Kidney epithelial cell (primary cell): ENCODE results near the gene ZNF280D. TPM values are rescaled to one million over a fixed set of nuclear protein-coding genes. Genes with fewer than 3 reads are reported as not detected.

ENCODE experiments used
- DNase-seq: peaks from one replicate; pipeline ENCODE4 v3.0.0-alpha.2; 2010; ENCODE audit warnings: low read depth
- H3K27me3 ChIP-seq: 2 replicates; pipeline ENCODE4 v1.6.0; 2011; ENCODE audit warnings: low read length; ENCODE audit not compliant: control insufficient read depth, insufficient read depth
- H3K36me3 ChIP-seq: 2 replicates; pipeline ENCODE4 v1.5.1; 2011; ENCODE audit warnings: low read length; ENCODE audit not compliant: control insufficient read depth, insufficient read depth
- H3K4me3 ChIP-seq: 2 replicates; pipeline ENCODE4 v1.5.1; 2011; ENCODE audit warnings: low read depth, mild to moderate bottlenecking, control low read depth, low read length
- CTCF ChIP-seq: IDR thresholded peaks from 2 replicates; pipeline ENCODE4 v1.5.1; 2011; ENCODE audit warnings: mild to moderate bottlenecking, moderate library complexity, low read length, control low read depth, inconsistent platforms; ENCODE audit not compliant: insufficient read depth, poor library complexity, severe bottlenecking
- total RNA-seq: library from RNA; depleted of rRNA; stranded (reverse); fragments of >200 nt; gene quantifications from 2 replicates; pipeline ENCODE4 v1.2.3, GENCODE V29; 2015

Gene ZNF280D
- total RNA-seq, 1 donor from 2014 or later = 13.3 TPM

- no peaks in the 10 kb centered on the region for H3K36me3 ChIP-seq
- no peaks in the 10 kb centered on the region for H3K27me3 ChIP-seq
- no peak overlapping the region for H3K4me3 ChIP-seq
- TF ChIP-seq CTCF = no peak
- no peak for DNase-seq
Measured at GRCh38 chr15:56617628-56618027, 115.7 kb downstream of the ZNF280D start.

GRCh38 chr15:56616551-56616950 is 116.8 kb downstream of the ZNF280D start:
- H3K36me3 ChIP-seq = no peaks in the 10 kb centered on the region
- no peak for TF ChIP-seq CTCF
- no peak overlapping the region for H3K4me3 ChIP-seq
- no peak for DNase-seq
- H3K27me3 ChIP-seq = no peaks in the 10 kb centered on the region

- no peak for TF ChIP-seq CTCF
- Histone ChIP-seq H3K27me3 (no peaks in the 10 kb centered on the region), H3K4me3 (no peak overlapping the region), H3K36me3 (no peaks in the 10 kb centered on the region)
- DNase-seq = no peak
Measured at GRCh38 chr15:56613811-56614210, 119.5 kb downstream of the ZNF280D start.

- Histone ChIP-seq H3K27me3 (no peaks in the 10 kb centered on the region), H3K4me3 (no peak overlapping the region), H3K36me3 (no peaks in the 10 kb centered on the region)
- DNase-seq = no peak
- TF ChIP-seq CTCF = no peak
Measured at GRCh38 chr15:56608993-56609392, 124.3 kb downstream of the ZNF280D start.

- no peak for DNase-seq
- Histone ChIP-seq H3K4me3 (no peak overlapping the region), H3K36me3 (no peaks in the 10 kb centered on the region), H3K27me3 (no peaks in the 10 kb centered on the region)
- TF ChIP-seq CTCF = no peak
Measured at GRCh38 chr15:56608140-56608778, 125.0 kb downstream of the ZNF280D start.

GRCh38 chr15:56602253-56602652 is 131.1 kb downstream of the ZNF280D start:
- Histone ChIP-seq H3K27me3 (no peaks in the 10 kb centered on the region), H3K36me3 (no peaks in the 10 kb centered on the region), H3K4me3 (no peak overlapping the region)
- no peak for DNase-seq
- no peak for TF ChIP-seq CTCF
